ENCODE measurements around the gene THBS1.

The THBS1 gene

DNA sequence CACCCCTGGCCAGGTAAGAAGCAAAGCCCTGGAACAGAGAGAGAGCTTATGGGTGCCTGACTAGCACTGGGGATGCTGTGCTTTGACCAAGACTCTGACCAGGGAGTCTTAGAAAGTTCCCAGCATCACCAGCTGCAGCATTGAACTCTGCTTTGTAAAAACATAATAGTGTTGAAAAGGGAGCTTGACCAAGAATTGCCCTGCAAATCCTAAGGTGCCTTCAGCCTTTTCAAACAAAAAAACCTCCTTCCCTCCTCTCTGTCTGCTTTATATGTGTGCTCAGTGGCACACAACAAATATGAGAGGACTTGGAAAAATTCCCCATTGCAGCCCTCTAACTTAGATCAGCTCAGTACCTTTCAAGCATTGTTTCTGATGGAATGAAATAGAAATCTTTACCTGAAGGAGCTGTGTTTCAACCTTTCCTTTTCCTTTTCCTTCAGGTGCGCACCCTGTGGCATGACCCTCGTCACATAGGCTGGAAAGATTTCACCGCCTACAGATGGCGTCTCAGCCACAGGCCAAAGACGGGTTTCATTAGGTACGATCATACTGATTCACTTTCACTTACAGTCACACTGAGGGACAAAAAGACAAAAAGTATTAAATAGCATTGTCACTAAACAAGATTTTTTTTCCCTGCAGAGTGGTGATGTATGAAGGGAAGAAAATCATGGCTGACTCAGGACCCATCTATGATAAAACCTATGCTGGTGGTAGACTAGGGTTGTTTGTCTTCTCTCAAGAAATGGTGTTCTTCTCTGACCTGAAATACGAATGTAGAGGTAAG, 13.0 kb downstream of the THBS1 start:
- POLR2A ChIA-PET (ENCODE audit: low non-redundant PET), result no interaction called here
- TF ChIP-seq, protein P1, sequence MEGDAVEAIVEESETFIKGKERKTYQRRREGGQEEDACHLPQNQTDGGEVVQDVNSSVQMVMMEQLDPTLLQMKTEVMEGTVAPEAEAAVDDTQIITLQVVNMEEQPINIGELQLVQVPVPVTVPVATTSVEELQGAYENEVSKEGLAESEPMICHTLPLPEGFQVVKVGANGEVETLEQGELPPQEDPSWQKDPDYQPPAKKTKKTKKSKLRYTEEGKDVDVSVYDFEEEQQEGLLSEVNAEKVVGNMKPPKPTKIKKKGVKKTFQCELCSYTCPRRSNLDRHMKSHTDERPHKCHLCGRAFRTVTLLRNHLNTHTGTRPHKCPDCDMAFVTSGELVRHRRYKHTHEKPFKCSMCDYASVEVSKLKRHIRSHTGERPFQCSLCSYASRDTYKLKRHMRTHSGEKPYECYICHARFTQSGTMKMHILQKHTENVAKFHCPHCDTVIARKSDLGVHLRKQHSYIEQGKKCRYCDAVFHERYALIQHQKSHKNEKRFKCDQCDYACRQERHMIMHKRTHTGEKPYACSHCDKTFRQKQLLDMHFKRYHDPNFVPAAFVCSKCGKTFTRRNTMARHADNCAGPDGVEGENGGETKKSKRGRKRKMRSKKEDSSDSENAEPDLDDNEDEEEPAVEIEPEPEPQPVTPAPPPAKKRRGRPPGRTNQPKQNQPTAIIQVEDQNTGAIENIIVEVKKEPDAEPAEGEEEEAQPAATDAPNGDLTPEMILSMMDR (conservative IDR thresholded peaks at IDR 0.05; ENCODE audit: low read depth), result no peak

DNA sequence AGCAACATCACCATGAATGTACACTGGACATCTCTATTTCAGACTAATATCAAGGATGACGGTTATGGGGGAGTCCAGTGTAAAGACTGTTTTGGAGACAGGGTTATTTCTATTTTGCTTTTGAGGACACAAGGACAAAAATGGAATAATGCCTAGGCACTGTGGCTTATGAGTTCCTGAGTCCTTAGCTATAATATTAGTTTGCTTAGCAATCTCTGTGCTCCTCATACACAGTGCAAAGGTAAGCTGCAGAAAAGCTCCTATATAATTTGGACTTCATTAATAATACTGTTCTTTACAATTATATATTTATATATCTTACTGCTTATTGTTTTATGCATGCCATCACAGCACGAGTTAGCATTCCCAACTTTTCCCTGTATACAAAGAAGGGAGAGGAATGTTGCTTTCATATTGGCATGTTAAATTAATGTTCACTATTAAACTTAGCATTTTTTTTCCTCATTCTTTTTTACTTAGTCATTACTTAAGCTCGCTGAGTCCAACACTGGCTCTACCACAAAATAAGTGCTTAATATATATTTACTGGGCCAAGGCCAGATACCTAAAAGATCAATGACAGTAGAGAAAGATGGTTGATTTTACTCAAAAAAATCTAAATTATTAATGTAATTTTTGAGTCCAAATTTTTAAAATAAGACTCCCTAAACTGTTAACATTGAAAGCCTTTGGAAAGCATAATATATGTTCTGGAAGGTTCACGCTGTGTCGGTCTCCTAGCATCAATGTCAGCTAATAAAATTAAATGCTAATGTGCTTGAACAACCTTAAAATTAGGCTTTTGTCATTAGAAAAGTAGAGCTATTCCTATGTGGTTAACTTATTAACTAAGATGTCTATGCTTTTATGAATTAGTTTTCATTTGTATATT, 13.8 kb downstream of the THBS1 start:
- CTCF ChIA-PET, result interaction anchor here (0.6 kb wide), 2 partner anchors 9 to 92 kb away, joined by 3 to 5 read pairs; no protein-coding TSS in a partner anchor
- H3K27ac ChIP-seq, result no peak overlapping the region
- no peak for DNase-seq (ENCODE audit: low spot score)
- POLR2A ChIA-PET (ENCODE audit: low non-redundant PET), result no interaction called here
- TF ChIP-seq, protein P1 (conservative IDR thresholded peaks at IDR 0.05; ENCODE audit: low read depth), result no peak

More for the DNA sequence above, 13.0 kb downstream of the THBS1 start:
- peak overlapping the region; percentile 67 for H3K27ac ChIP-seq
- DNase-seq (ENCODE audit: low spot score), result no peak
- CTCF ChIA-PET, result interaction anchor here (0.6 kb wide), 1 partner anchor 93 kb away, joined by 3 read pairs; no protein-coding TSS in a partner anchor

DNA sequence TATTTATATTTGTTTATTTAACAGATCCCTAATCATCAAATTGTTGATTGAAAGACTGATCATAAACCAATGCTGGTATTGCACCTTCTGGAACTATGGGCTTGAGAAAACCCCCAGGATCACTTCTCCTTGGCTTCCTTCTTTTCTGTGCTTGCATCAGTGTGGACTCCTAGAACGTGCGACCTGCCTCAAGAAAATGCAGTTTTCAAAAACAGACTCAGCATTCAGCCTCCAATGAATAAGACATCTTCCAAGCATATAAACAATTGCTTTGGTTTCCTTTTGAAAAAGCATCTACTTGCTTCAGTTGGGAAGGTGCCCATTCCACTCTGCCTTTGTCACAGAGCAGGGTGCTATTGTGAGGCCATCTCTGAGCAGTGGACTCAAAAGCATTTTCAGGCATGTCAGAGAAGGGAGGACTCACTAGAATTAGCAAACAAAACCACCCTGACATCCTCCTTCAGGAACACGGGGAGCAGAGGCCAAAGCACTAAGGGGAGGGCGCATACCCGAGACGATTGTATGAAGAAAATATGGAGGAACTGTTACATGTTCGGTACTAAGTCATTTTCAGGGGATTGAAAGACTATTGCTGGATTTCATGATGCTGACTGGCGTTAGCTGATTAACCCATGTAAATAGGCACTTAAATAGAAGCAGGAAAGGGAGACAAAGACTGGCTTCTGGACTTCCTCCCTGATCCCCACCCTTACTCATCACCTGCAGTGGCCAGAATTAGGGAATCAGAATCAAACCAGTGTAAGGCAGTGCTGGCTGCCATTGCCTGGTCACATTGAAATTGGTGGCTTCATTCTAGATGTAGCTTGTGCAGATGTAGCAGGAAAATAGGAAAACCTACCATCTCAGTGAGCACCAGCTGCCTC, 14.7 kb downstream of the THBS1 start:
- ChIA-PET POLR2A (ENCODE audit: low non-redundant PET) (no interaction called here), CTCF (interaction anchor here (1.0 kb wide), 1 partner anchor 11 kb away, joined by 4 read pairs; no protein-coding TSS in a partner anchor)
- TF ChIP-seq, protein P1 (conservative IDR thresholded peaks at IDR 0.05; ENCODE audit: low read depth), result no peak
- DNase-seq (ENCODE audit: low spot score), result no peak
- H3K27ac ChIP-seq, result peak overlapping the region; percentile 47

DNA sequence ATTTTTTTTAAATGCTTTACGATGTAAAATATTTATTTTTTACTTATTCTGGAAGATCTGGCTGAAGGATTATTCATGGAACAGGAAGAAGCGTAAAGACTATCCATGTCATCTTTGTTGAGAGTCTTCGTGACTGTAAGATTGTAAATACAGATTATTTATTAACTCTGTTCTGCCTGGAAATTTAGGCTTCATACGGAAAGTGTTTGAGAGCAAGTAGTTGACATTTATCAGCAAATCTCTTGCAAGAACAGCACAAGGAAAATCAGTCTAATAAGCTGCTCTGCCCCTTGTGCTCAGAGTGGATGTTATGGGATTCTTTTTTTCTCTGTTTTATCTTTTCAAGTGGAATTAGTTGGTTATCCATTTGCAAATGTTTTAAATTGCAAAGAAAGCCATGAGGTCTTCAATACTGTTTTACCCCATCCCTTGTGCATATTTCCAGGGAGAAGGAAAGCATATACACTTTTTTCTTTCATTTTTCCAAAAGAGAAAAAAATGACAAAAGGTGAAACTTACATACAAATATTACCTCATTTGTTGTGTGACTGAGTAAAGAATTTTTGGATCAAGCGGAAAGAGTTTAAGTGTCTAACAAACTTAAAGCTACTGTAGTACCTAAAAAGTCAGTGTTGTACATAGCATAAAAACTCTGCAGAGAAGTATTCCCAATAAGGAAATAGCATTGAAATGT, 15.6 kb downstream of the THBS1 start:
- H3K27ac ChIP-seq, result no peak overlapping the region
- TF ChIP-seq, protein P1 (conservative IDR thresholded peaks at IDR 0.05; ENCODE audit: low read depth), result no peak
- CTCF ChIA-PET, result interaction anchor here (0.6 to 1.0 kb wide), 3 partner anchors 12 to 779 kb away, joined by 3 to 4 read pairs (median 3); no protein-coding TSS in a partner anchor
- DNase-seq (ENCODE audit: low spot score), result no peak
- POLR2A ChIA-PET (ENCODE audit: low non-redundant PET), result no interaction called here

DNA sequence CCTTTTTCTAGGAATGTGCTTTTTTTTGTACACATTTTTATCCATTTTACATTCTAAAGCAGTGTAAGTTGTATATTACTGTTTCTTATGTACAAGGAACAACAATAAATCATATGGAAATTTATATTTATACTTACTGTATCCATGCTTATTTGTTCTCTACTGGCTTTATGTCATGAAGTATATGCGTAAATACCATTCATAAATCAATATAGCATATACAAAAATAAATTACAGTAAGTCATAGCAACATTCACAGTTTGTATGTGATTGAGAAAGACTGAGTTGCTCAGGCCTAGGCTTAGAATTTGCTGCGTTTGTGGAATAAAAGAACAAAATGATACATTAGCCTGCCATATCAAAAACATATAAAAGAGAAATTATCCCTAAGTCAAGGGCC, 16.5 kb downstream of the THBS1 start:
- ChIA-PET CTCF (interaction anchor here (0.6 kb wide), 1 partner anchor 780 kb away, joined by 3 read pairs; no protein-coding TSS in a partner anchor), POLR2A (ENCODE audit: low non-redundant PET) (no interaction called here)
- no peak for DNase-seq (ENCODE audit: low spot score)
- H3K27ac ChIP-seq, result no peak overlapping the region
- TF ChIP-seq, protein P1 (conservative IDR thresholded peaks at IDR 0.05; ENCODE audit: low read depth), result no peak

Measured in RWPE1 (cell line).